ENCODE data around the gene COQ8B.

COQ8B gene

GRCh38 chr19:40685563-40685962, 31.1 kb downstream of the COQ8B start:
- Histone ChIP-seq H3K4me1 (ENCODE audit: control insufficient read depth in 1 of 2, insufficient read depth in 1 of 2, low read depth in 1 of 2, low read length in 1 of 2) (peaks cover 0 to 10% of the 10 kb centered on the region in 2 experiments), H3K27me3 (no peaks in the 10 kb centered on the region), H3K9me3 (no peaks in the 10 kb centered on the region), H3K4me3 (ENCODE audit: low read depth in 1 of 2, low read length in 1 of 2) (no peak overlapping the region), H3K36me3 (peaks cover 23% of the 10 kb centered on the region), H3K27ac (no peak overlapping the region)
- no peak for TF ChIP-seq CTCF (IDR thresholded peaks at IDR 0.05)

GRCh38 chr19:40685016-40685526, 31.6 kb downstream of the COQ8B start:
- no peaks in the 10 kb centered on the region for H3K27me3 ChIP-seq
- TF ChIP-seq CTCF (IDR thresholded peaks at IDR 0.05) = no peak
- peaks cover 26% of the 10 kb centered on the region for H3K36me3 ChIP-seq
- H3K27ac ChIP-seq = no peak overlapping the region
- peaks cover 0 to 6% of the 10 kb centered on the region in 2 experiments for H3K4me1 ChIP-seq (ENCODE audit: control insufficient read depth in 1 of 2, insufficient read depth in 1 of 2, low read depth in 1 of 2, low read length in 1 of 2)
- H3K4me3 ChIP-seq (ENCODE audit: low read depth in 1 of 2, low read length in 1 of 2) = no peak overlapping the region
- H3K9me3 ChIP-seq = no peaks in the 10 kb centered on the region

GRCh38 chr19:40684280-40684679, 32.4 kb downstream of the COQ8B start:
- Histone ChIP-seq H3K4me1 (ENCODE audit: control insufficient read depth in 1 of 2, insufficient read depth in 1 of 2, low read depth in 1 of 2, low read length in 1 of 2) (no peaks in the 10 kb centered on the region), H3K27me3 (no peaks in the 10 kb centered on the region), H3K27ac (no peak overlapping the region), H3K36me3 (peaks cover 31% of the 10 kb centered on the region), H3K4me3 (ENCODE audit: low read depth in 1 of 2, low read length in 1 of 2) (no peak overlapping the region), H3K9me3 (no peaks in the 10 kb centered on the region)
- no peak for TF ChIP-seq CTCF (IDR thresholded peaks at IDR 0.05)

GRCh38 chr19:40683437-40683836, 33.2 kb downstream of the COQ8B start:
- no peak for TF ChIP-seq CTCF (IDR thresholded peaks at IDR 0.05)
- Histone ChIP-seq H3K4me3 (ENCODE audit: low read depth in 1 of 2, low read length in 1 of 2) (no peak overlapping the region), H3K27me3 (no peaks in the 10 kb centered on the region), H3K4me1 (ENCODE audit: control insufficient read depth in 1 of 2, insufficient read depth in 1 of 2, low read depth in 1 of 2, low read length in 1 of 2) (no peaks in the 10 kb centered on the region), H3K27ac (no peak overlapping the region), H3K36me3 (peaks cover 36% of the 10 kb centered on the region), H3K9me3 (no peaks in the 10 kb centered on the region)

GRCh38 chr19:40682431-40682964, 34.2 kb downstream of the COQ8B start:
- TF ChIP-seq CTCF (IDR thresholded peaks at IDR 0.05) = no peak
- Histone ChIP-seq H3K27ac (no peak overlapping the region), H3K9me3 (no peaks in the 10 kb centered on the region), H3K4me3 (ENCODE audit: low read depth in 1 of 2, low read length in 1 of 2) (no peak overlapping the region), H3K36me3 (peaks cover 44% of the 10 kb centered on the region), H3K4me1 (ENCODE audit: control insufficient read depth in 1 of 2, insufficient read depth in 1 of 2, low read depth in 1 of 2, low read length in 1 of 2) (no peaks in the 10 kb centered on the region), H3K27me3 (no peaks in the 10 kb centered on the region)

Measured in neutrophil (primary cell).